Neuronal stem cell (in vitro differentiated cells): ENCODE measurements around the gene RMDN2.

Source experiments
- DNase-seq: peaks from one replicate; pipeline ENCODE4 v3.0.0-alpha.2; 2013; ENCODE audit warnings: low spot score
- H2AFZ ChIP-seq: one replicate; pipeline ENCODE4 v1.6.1; 2013; ENCODE audit warnings: mild to moderate bottlenecking, low read length, inconsistent platforms
- H2AK5ac ChIP-seq: 2 replicates; pipeline ENCODE4 v1.6.1; 2013; ENCODE audit warnings: low read depth, mild to moderate bottlenecking, inconsistent platforms, low read length, moderate library complexity, mixed read lengths
- H2BK120ac ChIP-seq: 2 replicates; pipeline ENCODE4 v1.6.1; 2013; ENCODE audit warnings: low read depth, mild to moderate bottlenecking, inconsistent platforms, low read length, moderate library complexity, mixed read lengths
- H2BK12ac ChIP-seq: one replicate; pipeline ENCODE4 v1.6.1; 2013; ENCODE audit warnings: low read length, inconsistent platforms
- H2BK15ac ChIP-seq: 2 replicates; pipeline ENCODE4 v1.6.1; 2013; ENCODE audit warnings: mild to moderate bottlenecking, low read length, inconsistent platforms, mixed read lengths
- H2BK5ac ChIP-seq: one replicate; pipeline ENCODE4 v1.6.1; 2013; ENCODE audit warnings: inconsistent platforms, mild to moderate bottlenecking, low read length, moderate library complexity
- H3K14ac ChIP-seq: one replicate; pipeline ENCODE4 v1.6.1; 2013; ENCODE audit warnings: low read length, inconsistent platforms
- H3K18ac ChIP-seq: 2 replicates; pipeline ENCODE4 v1.6.1; 2013; ENCODE audit warnings: low read length, inconsistent platforms
- H3K23ac ChIP-seq: 2 replicates; pipeline ENCODE4 v1.6.1; 2013; ENCODE audit warnings: low read depth, mild to moderate bottlenecking, mixed read lengths, low read length, inconsistent platforms; ENCODE audit not compliant: poor library complexity
- H3K27ac ChIP-seq: replicated peaks from 3 replicates; pipeline ENCODE4 v1.5.1; 2013; ENCODE audit warnings: low read length, inconsistent platforms
- H3K27me3 ChIP-seq, 3 experiments: 2 replicates each; pipeline ENCODE4 v1.6.1; 2013; ENCODE audit warnings: low read length in 3 of 3, mild to moderate bottlenecking in 2 of 3, inconsistent platforms in 1 of 3, low read depth in 1 of 3, mixed read lengths in 1 of 3, moderate library complexity in 1 of 3; ENCODE audit not compliant: control insufficient read depth in 3 of 3, insufficient read depth in 3 of 3
- H3K36me3 ChIP-seq, 2 donors: replicated peaks in 1 of 2; 2 replicates each; pipeline ENCODE4 v1.6.1; 2013; ENCODE audit warnings: low read length in 2 of 2; ENCODE audit not compliant: control insufficient read depth in 2 of 2, insufficient read depth in 2 of 2
- H3K4ac ChIP-seq: 2 replicates; pipeline ENCODE4 v1.6.1; 2013; ENCODE audit warnings: inconsistent platforms, mild to moderate bottlenecking, low read length, moderate library complexity
- H3K4me1 ChIP-seq, 2 donors: 1 replicate in 1 of 2; 2 replicates in 1 of 2; pipeline ENCODE4 v1.6.1; 2013; ENCODE audit warnings: low read length in 2 of 2, low read depth in 1 of 2; ENCODE audit not compliant: control insufficient read depth in 2 of 2, insufficient read depth in 1 of 2
- H3K4me2 ChIP-seq: one replicate; pipeline ENCODE4 v1.6.1; 2013; ENCODE audit warnings: mild to moderate bottlenecking, low read length, inconsistent platforms; ENCODE audit not compliant: insufficient read depth, poor library complexity, severe bottlenecking
- H3K4me3 ChIP-seq, 2 donors: 2 replicates each; pipeline ENCODE4 v1.5.1; 2013; ENCODE audit warnings: low read length in 2 of 2, mild to moderate bottlenecking in 2 of 2, inconsistent platforms in 1 of 2, moderate library complexity in 1 of 2
- H3K79me1 ChIP-seq: one replicate; pipeline ENCODE4 v1.6.1; 2013; ENCODE audit warnings: low read depth, mild to moderate bottlenecking, inconsistent platforms, low read length, moderate library complexity
- H3K9ac ChIP-seq: one replicate; pipeline ENCODE4 v1.6.1; 2013; ENCODE audit warnings: mild to moderate bottlenecking, low read depth, low read length, inconsistent platforms; ENCODE audit not compliant: poor library complexity
- H3K9me3 ChIP-seq, 2 donors: replicated peaks in 1 of 2; 2 replicates each; pipeline versions ENCODE3 to v1.6.1; 2013; ENCODE audit warnings: low read length in 2 of 2, mild to moderate bottlenecking in 2 of 2, inconsistent platforms in 1 of 2, low read depth in 1 of 2, mixed read lengths in 1 of 2, moderate library complexity in 1 of 2; ENCODE audit not compliant: control insufficient read depth in 2 of 2, insufficient read depth in 1 of 2
- H4K8ac ChIP-seq: one replicate; pipeline ENCODE4 v1.6.1; 2013; ENCODE audit warnings: low read depth, mild to moderate bottlenecking, inconsistent platforms, low read length, moderate library complexity
- H4K91ac ChIP-seq: one replicate; pipeline ENCODE4 v1.6.1; 2013; ENCODE audit warnings: low read length, low read depth, mild to moderate bottlenecking, inconsistent platforms; ENCODE audit not compliant: poor library complexity
- WGBS, 2 donors: extraction: QIAGEN DNeasy Blood & Tissue Kit; methylation state at CpG; one replicate each; pipeline ENCODE4 v1.1.7; 2013; ENCODE audit warnings: missing lambda C conversion rate in 2 of 2, mixed read lengths in 1 of 2; ENCODE audit not compliant: insufficient read length in 2 of 2, insufficient replicate concordance in 1 of 2; ENCODE audit errors: extremely low coverage in 2 of 2; 5-methylcytosine and 5-hydroxymethylcytosine counted together

The RMDN2 gene

DNA sequence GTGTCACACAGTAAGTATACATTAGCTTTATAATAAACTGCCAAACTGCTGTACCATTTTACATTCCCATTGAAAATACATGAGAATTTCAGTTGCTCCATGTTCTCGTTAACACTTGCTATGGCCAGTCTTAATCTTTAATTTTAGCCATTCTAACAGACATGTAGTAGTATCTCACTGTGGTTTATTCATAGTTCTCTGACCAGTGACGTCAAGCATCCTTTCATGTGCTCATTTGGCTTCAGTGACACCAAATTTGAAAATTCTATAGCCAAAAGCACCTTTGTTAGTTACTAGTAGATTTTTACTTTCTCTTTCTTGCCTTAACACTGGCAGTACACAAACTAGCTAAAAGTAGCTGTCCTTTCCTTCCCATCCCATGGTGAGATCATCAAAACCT is 107.9 kb downstream of the RMDN2 start:
- Histone ChIP-seq H3K36me3 (peaks cover 0 to 1% of the 10 kb centered on the region in 2 donors), H3K9me3 (peaks cover 0 to 2% of the 10 kb centered on the region in 2 donors), H2AFZ (no peak overlapping the region), H3K4me1 (peaks cover 1 to 2% of the 10 kb centered on the region in 2 donors), H3K4me3 (no peak overlapping the region), H3K9ac (no peak overlapping the region), H3K14ac (no peak overlapping the region), H3K79me1 (no peaks in the 10 kb centered on the region), H3K4ac (no peak overlapping the region), H3K27ac (no peak overlapping the region), H3K18ac (no peak overlapping the region), H2BK120ac (no peak overlapping the region), H3K4me2 (no peak overlapping the region), H2BK15ac (no peak overlapping the region), H4K91ac (no peak overlapping the region), H2AK5ac (no peak overlapping the region), H3K23ac (no peak overlapping the region), H4K8ac (no peak overlapping the region), H3K27me3 (peaks cover 0 to 2% (median 0%) of the 10 kb centered on the region in 3 experiments), H2BK5ac (no peak overlapping the region), H2BK12ac (no peak overlapping the region)
- no CpG with 5 or more reads among the region's 2 CpGs for WGBS, 2 donors
- DNase-seq: no peak

DNA sequence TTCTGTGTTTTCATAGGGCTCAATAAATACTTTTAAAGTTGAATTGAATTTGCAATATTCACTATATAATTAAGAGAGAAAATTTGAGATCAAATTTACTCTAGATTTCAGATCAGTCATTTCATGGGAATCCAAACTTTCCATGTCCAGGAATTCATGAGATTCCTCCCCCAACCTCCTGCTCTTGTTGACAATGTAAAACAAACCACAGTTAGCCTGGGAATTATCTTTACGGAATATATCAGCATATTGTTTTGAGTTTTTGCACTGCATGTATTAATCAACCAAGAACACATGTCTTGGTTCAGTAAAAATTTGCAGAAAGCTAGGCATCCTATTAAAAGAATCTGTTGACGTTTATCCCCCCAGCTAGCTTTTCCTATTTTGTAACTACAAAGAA is 108.6 kb downstream of the RMDN2 start:
- no peak overlapping the region for H2BK5ac ChIP-seq

DNA sequence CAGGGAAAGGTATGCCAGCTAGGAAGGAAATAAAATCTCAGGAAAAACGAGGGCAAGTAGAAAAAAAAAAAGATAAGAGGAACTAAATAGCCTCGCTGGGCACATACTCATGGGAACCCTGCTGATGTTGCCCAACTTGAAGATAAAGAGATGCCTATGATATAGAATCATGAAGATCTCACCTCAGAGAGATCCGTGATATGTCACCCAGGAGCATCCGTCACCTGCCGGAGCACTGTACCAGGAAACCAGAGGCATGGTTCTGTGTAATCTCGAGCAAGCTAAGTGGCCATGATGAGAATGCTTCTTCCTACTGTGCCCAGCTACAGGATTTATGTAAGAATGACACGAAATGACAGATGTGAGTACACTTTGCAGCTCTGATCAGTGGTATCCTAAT is 110.9 kb downstream of the RMDN2 start:
- Histone ChIP-seq H3K27me3 (peaks cover 0 to 2% (median 0%) of the 10 kb centered on the region in 3 experiments), H3K23ac (no peak overlapping the region), H4K91ac (no peak overlapping the region), H3K36me3 (peaks cover 0 to 1% of the 10 kb centered on the region in 2 donors), H3K4ac (no peak overlapping the region), H2BK12ac (no peak overlapping the region), H3K4me2 (no peak overlapping the region), H3K79me1 (no peaks in the 10 kb centered on the region), H2BK120ac (no peak overlapping the region), H2BK5ac (no peak overlapping the region), H3K9me3 (peaks cover 0 to 2% of the 10 kb centered on the region in 2 donors), H2BK15ac (no peak overlapping the region), H4K8ac (no peak overlapping the region), H3K4me1 (peaks cover 2 to 3% of the 10 kb centered on the region in 2 donors), H2AK5ac (no peak overlapping the region), H3K9ac (no peak overlapping the region), H2AFZ (no peak overlapping the region), H3K18ac (no peak overlapping the region), H3K4me3 (no peak overlapping the region), H3K27ac (no peak overlapping the region), H3K14ac (no peak overlapping the region)
- no peak for DNase-seq
- no CpG with 5 or more reads among the region's 7 CpGs for WGBS, 2 donors

More for the DNA sequence above, 108.6 kb downstream of the RMDN2 start:
- DNase-seq: no peak
- Histone ChIP-seq H3K4me2 (no peak overlapping the region), H3K4me1 (peaks cover 2 to 3% of the 10 kb centered on the region in 2 donors), H2BK15ac (no peak overlapping the region), H2BK120ac (no peak overlapping the region), H3K27me3 (peaks cover 0 to 2% (median 0%) of the 10 kb centered on the region in 3 experiments), H2AK5ac (no peak overlapping the region), H3K9ac (no peak overlapping the region), H4K8ac (no peak overlapping the region), H4K91ac (no peak overlapping the region), H3K36me3 (peaks cover 0 to 1% of the 10 kb centered on the region in 2 donors), H3K23ac (no peak overlapping the region), H2BK12ac (no peak overlapping the region), H2AFZ (no peak overlapping the region), H3K18ac (no peak overlapping the region), H3K4me3 (no peak overlapping the region), H3K14ac (no peak overlapping the region), H3K9me3 (peaks cover 0 to 2% of the 10 kb centered on the region in 2 donors), H3K4ac (no peak overlapping the region), H3K27ac (no peak overlapping the region), H3K79me1 (no peaks in the 10 kb centered on the region)
- no CpG with 5 or more reads among the region's 2 CpGs for WGBS, 2 donors

- H2BK12ac ChIP-seq: no peak overlapping the region
- H3K36me3 ChIP-seq: peaks cover 0 to 1% of the 10 kb centered on the region in 2 donors
- H4K8ac ChIP-seq: no peak overlapping the region
- H3K4me2 ChIP-seq: no peak overlapping the region
- no peak overlapping the region for H3K18ac ChIP-seq
- WGBS, 2 donors: no CpG with 5 or more reads among the region's 4 CpGs
- H3K4me1 ChIP-seq: peaks cover 2% of the 10 kb centered on the region in 2 donors
- no peak overlapping the region for H4K91ac ChIP-seq
- H2BK120ac ChIP-seq: no peak overlapping the region
- H3K79me1 ChIP-seq: no peaks in the 10 kb centered on the region
- H2AK5ac ChIP-seq: no peak overlapping the region
- peaks cover 0 to 2% of the 10 kb centered on the region in 2 donors for H3K9me3 ChIP-seq
- no peak for DNase-seq
- H2AFZ ChIP-seq: no peak overlapping the region
- H3K27me3 ChIP-seq: no peaks in the 10 kb centered on the region
- H3K4ac ChIP-seq: no peak overlapping the region
- no peak overlapping the region for H3K9ac ChIP-seq
- H3K27ac ChIP-seq: no peak overlapping the region
- H2BK5ac ChIP-seq: no peak overlapping the region
- no peak overlapping the region for H3K4me3 ChIP-seq
- no peak overlapping the region for H2BK15ac ChIP-seq
- H3K23ac ChIP-seq: no peak overlapping the region
- H3K14ac ChIP-seq: no peak overlapping the region
Observed at GRCh38 chr2:38037325-38037724, 112.2 kb downstream of the RMDN2 start.
